Rectal smooth muscle tissue (tissue), 1 donor: ENCODE data around the gene WAPL.
A peak's percentile ranks its signal among the peaks of the same experiment; 100 is the strongest.

Experiments
- H3K27ac ChIP-seq: one replicate; pipeline ENCODE4 v1.7.0; 2013; ENCODE audit warnings: low read depth, low read length, inconsistent platforms
- H3K27me3 ChIP-seq: one replicate; pipeline ENCODE4 v1.7.0; 2013; ENCODE audit warnings: low read length; ENCODE audit not compliant: control insufficient read depth, insufficient read depth
- H3K36me3 ChIP-seq: one replicate; pipeline ENCODE4 v1.7.0; 2013; ENCODE audit warnings: low read length; ENCODE audit not compliant: control insufficient read depth, insufficient read depth
- H3K4me1 ChIP-seq: one replicate; pipeline ENCODE4 v1.7.0; 2013; ENCODE audit warnings: low read length; ENCODE audit not compliant: control insufficient read depth, insufficient read depth
- H3K4me3 ChIP-seq: one replicate; pipeline ENCODE4 v1.7.0; 2013; ENCODE audit warnings: low read length
- H3K9ac ChIP-seq: one replicate; pipeline ENCODE4 v1.7.0; 2013; ENCODE audit warnings: low read length

The WAPL gene

GRCh38 chr10:86400705-86401587, 120.6 kb downstream of the WAPL start:
- Histone ChIP-seq H3K36me3 (no peaks in the 10 kb centered on the region), H3K4me3 (peak overlapping the region; percentile 85), H3K9ac (peak overlapping the region; percentile 56), H3K27me3 (peaks cover 5% of the 10 kb centered on the region), H3K4me1 (peaks cover 10% of the 10 kb centered on the region), H3K27ac (peak overlapping the region; percentile 90)

- peak overlapping the region; percentile 90 for H3K27ac ChIP-seq
- H3K4me3 ChIP-seq, result peak overlapping the region; percentile 85
- H3K4me1 ChIP-seq, result peaks cover 10% of the 10 kb centered on the region
- peaks cover 5% of the 10 kb centered on the region for H3K27me3 ChIP-seq
- H3K9ac ChIP-seq, result peak overlapping the region; percentile 56
- H3K36me3 ChIP-seq, result no peaks in the 10 kb centered on the region
Measured at GRCh38 chr10:86399879-86400704, 121.5 kb downstream of the WAPL start.

- H3K36me3 ChIP-seq, result no peaks in the 10 kb centered on the region
- H3K4me3 ChIP-seq, result peak overlapping the region; percentile 85
- peaks cover 5% of the 10 kb centered on the region for H3K27me3 ChIP-seq
- peak overlapping the region; percentile 6 for H3K9ac ChIP-seq
- peak overlapping the region; percentile 90 for H3K27ac ChIP-seq
- peaks cover 10% of the 10 kb centered on the region for H3K4me1 ChIP-seq
Measured at GRCh38 chr10:86399514-86399878, 122.1 kb downstream of the WAPL start.

- Histone ChIP-seq H3K27ac (no peak overlapping the region), H3K9ac (no peak overlapping the region), H3K36me3 (no peaks in the 10 kb centered on the region), H3K4me1 (peaks cover 5% of the 10 kb centered on the region), H3K4me3 (no peak overlapping the region), H3K27me3 (peaks cover under 1% of the 10 kb centered on the region)
Measured at GRCh38 chr10:86397120-86397519, 124.5 kb downstream of the WAPL start.

GRCh38 chr10:86393862-86394455, 127.6 kb downstream of the WAPL start:
- Histone ChIP-seq H3K27ac (no peak overlapping the region), H3K4me1 (no peaks in the 10 kb centered on the region), H3K27me3 (peaks cover 2% of the 10 kb centered on the region), H3K9ac (no peak overlapping the region), H3K4me3 (no peak overlapping the region), H3K36me3 (no peaks in the 10 kb centered on the region)

GRCh38 chr10:86393362-86393761, 128.2 kb downstream of the WAPL start:
- Histone ChIP-seq H3K27me3 (peaks cover 2% of the 10 kb centered on the region), H3K9ac (no peak overlapping the region), H3K4me3 (no peak overlapping the region), H3K36me3 (no peaks in the 10 kb centered on the region), H3K4me1 (no peaks in the 10 kb centered on the region), H3K27ac (no peak overlapping the region)

GRCh38 chr10:86392723-86393094, 128.9 kb downstream of the WAPL start:
- Histone ChIP-seq H3K27me3 (peaks cover 2% of the 10 kb centered on the region), H3K4me3 (no peak overlapping the region)

GRCh38 chr10:86391986-86392722, 129.4 kb downstream of the WAPL start:
- peaks cover 2% of the 10 kb centered on the region for H3K27me3 ChIP-seq
- no peak overlapping the region for H3K4me3 ChIP-seq
- H3K9ac ChIP-seq, result no peak overlapping the region
- H3K27ac ChIP-seq, result no peak overlapping the region
- no peaks in the 10 kb centered on the region for H3K4me1 ChIP-seq
- no peaks in the 10 kb centered on the region for H3K36me3 ChIP-seq

More at GRCh38 chr10:86392723-86393094, 128.9 kb downstream of the WAPL start:
- H3K4me1 ChIP-seq, result no peaks in the 10 kb centered on the region
- no peak overlapping the region for H3K27ac ChIP-seq
- no peaks in the 10 kb centered on the region for H3K36me3 ChIP-seq
- H3K9ac ChIP-seq, result no peak overlapping the region

GRCh38 chr10:86391236-86391840, 130.3 kb downstream of the WAPL start:
- H3K36me3 ChIP-seq, result no peaks in the 10 kb centered on the region
- peaks cover 2% of the 10 kb centered on the region for H3K27me3 ChIP-seq
- no peak overlapping the region for H3K27ac ChIP-seq
- H3K4me1 ChIP-seq, result no peaks in the 10 kb centered on the region
- no peak overlapping the region for H3K9ac ChIP-seq
- no peak overlapping the region for H3K4me3 ChIP-seq

GRCh38 chr10:86390337-86391120, 131.1 kb downstream of the WAPL start:
- Histone ChIP-seq H3K4me3 (no peak overlapping the region), H3K9ac (no peak overlapping the region), H3K27me3 (peaks cover 2% of the 10 kb centered on the region), H3K4me1 (no peaks in the 10 kb centered on the region), H3K36me3 (no peaks in the 10 kb centered on the region), H3K27ac (no peak overlapping the region)
